Fibroblast of lung (primary cell): Measurements from ENCODE around the gene VEGFC. TPM values are rescaled to one million over a fixed set of nuclear protein-coding genes. Genes with fewer than 3 reads are reported as not detected.

Experiments
- DNase-seq, 2 donors: peaks; one replicate each; pipeline versions ENCODE4 v3.0.0 to v3.0.0-alpha.2; 2010; ENCODE audit warnings: low read depth in 2 of 2
- H2AFZ ChIP-seq: 2 replicates; pipeline ENCODE4 v1.5.1; 2012; ENCODE audit warnings: low read length, control low read depth, inconsistent platforms
- H3K27ac ChIP-seq: 2 replicates; pipeline ENCODE4 v1.5.1; 2011; ENCODE audit warnings: low read length, control low read depth; ENCODE audit not compliant: insufficient read depth
- H3K27me3 ChIP-seq: 2 replicates; pipeline ENCODE4 v1.5.1; 2011; ENCODE audit warnings: mild to moderate bottlenecking, low read length; ENCODE audit not compliant: control insufficient read depth, insufficient read depth
- H3K36me3 ChIP-seq: 2 replicates; pipeline ENCODE4 v1.5.1; 2011; ENCODE audit warnings: low read length; ENCODE audit not compliant: control insufficient read depth, insufficient read depth
- H3K4me1 ChIP-seq: 2 replicates; pipeline ENCODE4 v1.5.1; 2011; ENCODE audit warnings: low read length; ENCODE audit not compliant: control insufficient read depth, insufficient read depth; ENCODE audit errors: extremely low read depth
- H3K4me2 ChIP-seq: 2 replicates; pipeline ENCODE4 v1.5.1; 2011; ENCODE audit warnings: low read length, control low read depth; ENCODE audit not compliant: insufficient read depth; ENCODE audit errors: extremely low read depth
- H3K4me3 ChIP-seq, 4 experiments: fragments of 200-600 bp in 1 of 4; sonication (generic) in 1 of 4; replicated peaks in 1 of 4; 2 replicates each; pipeline ENCODE4 v1.5.1; 2011 to 2016; ENCODE audit warnings: low read length in 4 of 4, low read depth in 3 of 4, mild to moderate bottlenecking in 3 of 4, control low read depth in 2 of 4, inconsistent platforms in 1 of 4, mixed read lengths in 1 of 4; ENCODE audit not compliant: insufficient read depth in 1 of 4; ENCODE audit errors: control extremely low read depth in 1 of 4
- H3K79me2 ChIP-seq: 2 replicates; pipeline ENCODE4 v1.5.1; 2012; ENCODE audit warnings: mild to moderate bottlenecking, low read length, inconsistent platforms; ENCODE audit not compliant: control insufficient read depth, insufficient read depth
- H3K9ac ChIP-seq: 2 replicates; pipeline ENCODE4 v1.5.1; 2011; ENCODE audit warnings: mild to moderate bottlenecking, low read length, control low read depth; ENCODE audit not compliant: insufficient read depth
- H3K9me3 ChIP-seq: 2 replicates; pipeline ENCODE4 v1.5.1; 2012; ENCODE audit warnings: low read depth, low read length; ENCODE audit not compliant: control insufficient read depth, insufficient read depth
- H4K20me1 ChIP-seq: 2 replicates; pipeline ENCODE4 v1.5.1; 2011; ENCODE audit warnings: low read length; ENCODE audit not compliant: control insufficient read depth, insufficient read depth; ENCODE audit errors: extremely low read depth
- CTCF ChIP-seq, 2 donors: IDR thresholded peaks in 1 of 2; conservative IDR thresholded peaks in 1 of 2; 1 replicate in 1 of 2; 2 replicates in 1 of 2; pipeline ENCODE4 v1.5.1; 2011 to 2012; ENCODE audit warnings: low read length in 2 of 2, control low read depth in 1 of 2, inconsistent platforms in 1 of 2, low read depth in 1 of 2, mild to moderate bottlenecking in 1 of 2
- EZH2 ChIP-seq: IDR thresholded peaks from 2 replicates; pipeline ENCODE4 v1.5.1; 2012; ENCODE audit warnings: low read length, control low read depth, mild to moderate bottlenecking; ENCODE audit errors: missing control alignments
- polyA plus RNA-seq, 2 donors: library from polyadenylated mRNA; depleted of rRNA in 1 of 2; stranded (reverse) in 1 of 2; unstranded in 1 of 2; fragments of >200 nt; gene quantifications; 2 replicates each; pipeline ENCODE4 v1.2.1, GENCODE V29; 2011 to 2012; ENCODE audit warnings: missing spikeins in 1 of 2
- total RNA-seq: library from RNA; depleted of rRNA; stranded (reverse); fragments of >200 nt; gene quantifications from 2 replicates; pipeline ENCODE4 v1.2.1, GENCODE V29; 2014

VEGFC gene
- total and polyA plus RNA-seq, 2 donors (not counting 1 experiment from before 2014, with no cell fraction given) = 67.2 to 74.2 TPM

DNA sequence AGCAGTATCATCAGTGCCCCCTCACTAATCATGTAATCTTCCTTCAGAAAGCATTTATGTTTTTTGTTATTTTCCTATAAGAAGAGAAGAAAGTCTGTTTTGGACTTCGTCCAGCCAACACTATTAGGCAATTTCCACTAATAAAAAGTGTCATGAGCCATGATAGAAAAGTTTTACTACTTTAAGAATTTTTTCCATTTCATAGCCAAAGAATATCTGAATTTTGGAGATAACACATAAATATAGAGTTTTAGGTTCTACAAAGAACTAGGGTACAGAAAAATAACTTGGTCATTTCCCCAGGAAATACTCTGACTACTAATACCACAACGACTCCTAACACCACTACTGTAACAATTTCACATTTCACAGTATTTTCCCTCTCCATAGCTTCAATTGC is 41.8 kb upstream of the VEGFC start:
- H3K9ac ChIP-seq = no peak overlapping the region
- TF ChIP-seq EZH2 (no peak), CTCF (conservative IDR thresholded peaks at IDR 0.05 in 1 of 2, IDR thresholded peaks at IDR 0.05 in 1 of 2; ENCODE audit: low read depth in 1 of 2, low read length in 2 of 2) (no peak)
- H3K27ac ChIP-seq = no peak overlapping the region
- no peak overlapping the region for H3K4me2 ChIP-seq
- H3K79me2 ChIP-seq = no peaks in the 10 kb centered on the region
- peaks cover 6% of the 10 kb centered on the region for H3K4me1 ChIP-seq
- H4K20me1 ChIP-seq = no peaks in the 10 kb centered on the region
- H3K4me3 ChIP-seq = no peak overlapping the region
- no peak overlapping the region for H2AFZ ChIP-seq
- no peak for DNase-seq
- H3K27me3 ChIP-seq = no peaks in the 10 kb centered on the region
- no peaks in the 10 kb centered on the region for H3K36me3 ChIP-seq
- no peaks in the 10 kb centered on the region for H3K9me3 ChIP-seq

GRCh38 chr4:176833400-176834175 is 40.9 kb upstream of the VEGFC start:
- Histone ChIP-seq H3K27ac (no peak overlapping the region), H3K4me3 (no peak overlapping the region), H3K9ac (no peak overlapping the region), H3K9me3 (no peaks in the 10 kb centered on the region), H2AFZ (peak overlapping the region; percentile 45), H3K4me2 (no peak overlapping the region), H3K4me1 (no peaks in the 10 kb centered on the region), H4K20me1 (no peaks in the 10 kb centered on the region), H3K79me2 (no peaks in the 10 kb centered on the region), H3K27me3 (no peaks in the 10 kb centered on the region), H3K36me3 (no peaks in the 10 kb centered on the region)
- no peak for DNase-seq
- TF ChIP-seq CTCF (conservative IDR thresholded peaks at IDR 0.05 in 1 of 2, IDR thresholded peaks at IDR 0.05 in 1 of 2; ENCODE audit: low read depth in 1 of 2, low read length in 2 of 2) (no peak), EZH2 (no peak)

GRCh38 chr4:176830971-176831370 is 38.2 kb upstream of the VEGFC start:
- Histone ChIP-seq H3K79me2 (no peaks in the 10 kb centered on the region), H3K27ac (no peak overlapping the region), H3K36me3 (no peaks in the 10 kb centered on the region), H3K9ac (no peak overlapping the region), H3K4me1 (no peaks in the 10 kb centered on the region), H2AFZ (peak overlapping the region; percentile 73), H3K27me3 (no peaks in the 10 kb centered on the region), H3K4me2 (peak overlapping the region; percentile 73), H3K9me3 (no peaks in the 10 kb centered on the region), H3K4me3 (peak overlapping the region in 1 of 4 experiments; percentile 5), H4K20me1 (no peaks in the 10 kb centered on the region)
- peak in 1 of 2 donors; percentile 69 for DNase-seq
- TF ChIP-seq EZH2 (no peak), CTCF (conservative IDR thresholded peaks at IDR 0.05 in 1 of 2, IDR thresholded peaks at IDR 0.05 in 1 of 2; ENCODE audit: low read depth in 1 of 2, low read length in 2 of 2) (no peak)
